Measurements from ENCODE around the gene ACSF2.

DNA sequence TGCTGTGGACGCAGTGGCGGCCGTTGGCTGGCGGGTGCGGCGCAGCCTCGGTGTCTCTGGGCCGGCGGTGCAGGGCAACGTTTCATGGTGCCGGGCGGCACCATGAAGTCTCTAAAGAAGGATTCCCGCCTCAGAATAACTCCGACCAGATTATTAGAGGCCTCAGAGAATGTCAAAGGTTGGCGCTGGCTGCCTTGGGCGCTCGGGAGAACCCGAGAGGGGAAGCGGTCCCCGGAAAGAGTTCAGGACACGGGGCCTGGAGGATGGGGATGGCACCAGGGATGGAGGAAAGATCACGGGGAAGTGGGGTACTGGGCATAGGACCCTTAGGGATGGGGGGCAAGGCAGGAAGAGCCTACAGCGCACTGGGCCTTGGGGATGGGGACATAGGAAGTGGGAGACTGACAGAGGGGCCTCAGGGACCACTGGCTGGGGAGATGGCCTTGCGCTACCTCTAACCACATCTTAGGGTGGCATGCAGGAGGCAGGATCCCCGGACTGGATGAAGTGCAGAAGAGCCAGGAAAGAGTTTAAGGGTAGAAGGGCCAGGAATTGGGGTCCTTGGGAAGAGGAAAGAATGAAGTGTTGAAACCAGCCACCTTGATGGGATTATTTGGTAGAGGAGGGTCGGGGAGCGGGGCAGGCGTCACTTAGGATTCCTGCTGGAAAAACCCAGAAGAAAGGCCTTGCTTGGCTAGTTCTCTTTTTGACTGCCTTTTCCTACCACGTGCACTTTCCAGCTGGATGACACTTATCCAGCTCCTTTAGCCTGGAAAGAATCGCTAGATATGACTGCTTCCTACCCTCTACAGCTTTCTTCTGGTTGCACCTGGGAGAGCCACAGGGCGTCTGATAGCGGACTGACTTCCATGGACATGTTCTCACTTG lies 82.8 kb downstream of the ACSF2 start:
- no peak for TF ChIP-seq EZH2 (IDR thresholded peaks at IDR 0.05)
- TF ChIP-seq, protein P1, sequence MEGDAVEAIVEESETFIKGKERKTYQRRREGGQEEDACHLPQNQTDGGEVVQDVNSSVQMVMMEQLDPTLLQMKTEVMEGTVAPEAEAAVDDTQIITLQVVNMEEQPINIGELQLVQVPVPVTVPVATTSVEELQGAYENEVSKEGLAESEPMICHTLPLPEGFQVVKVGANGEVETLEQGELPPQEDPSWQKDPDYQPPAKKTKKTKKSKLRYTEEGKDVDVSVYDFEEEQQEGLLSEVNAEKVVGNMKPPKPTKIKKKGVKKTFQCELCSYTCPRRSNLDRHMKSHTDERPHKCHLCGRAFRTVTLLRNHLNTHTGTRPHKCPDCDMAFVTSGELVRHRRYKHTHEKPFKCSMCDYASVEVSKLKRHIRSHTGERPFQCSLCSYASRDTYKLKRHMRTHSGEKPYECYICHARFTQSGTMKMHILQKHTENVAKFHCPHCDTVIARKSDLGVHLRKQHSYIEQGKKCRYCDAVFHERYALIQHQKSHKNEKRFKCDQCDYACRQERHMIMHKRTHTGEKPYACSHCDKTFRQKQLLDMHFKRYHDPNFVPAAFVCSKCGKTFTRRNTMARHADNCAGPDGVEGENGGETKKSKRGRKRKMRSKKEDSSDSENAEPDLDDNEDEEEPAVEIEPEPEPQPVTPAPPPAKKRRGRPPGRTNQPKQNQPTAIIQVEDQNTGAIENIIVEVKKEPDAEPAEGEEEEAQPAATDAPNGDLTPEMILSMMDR (IDR thresholded peaks at IDR 0.05), result no peak

Data from neural progenitor cell (in vitro differentiated cells).